WTC11 (cell line): ENCODE measurements around the gene LAD1. TPM values are rescaled to one million over a fixed set of nuclear protein-coding genes. Genes with fewer than 3 reads are reported as not detected.

Experiments used
- ATAC-seq: fragments of 200-7000 bp; cut with Tn5 transposase; 2 replicates; pipeline ENCODE4 v1.10.0; 2021; ENCODE audit warnings: mild to moderate bottlenecking, moderate library complexity
- CTCF ChIA-PET: fragments of 300-600 bp; sonication (Branson Sonifier 250); formaldehyde crosslinking; loops from one replicate; lab custom pipeline; 2021; ENCODE audit warnings: antibody characterized with exemption; lab: Charles Lee
- POLR2A ChIA-PET: fragments of 350-600 bp; sonication (Branson Sonifier 250); formaldehyde crosslinking; loops from one replicate; lab custom pipeline; 2021; ENCODE audit warnings: antibody characterized with exemption; lab: Charles Lee
- DNase-seq: peaks from one replicate; pipeline ENCODE4 v3.0.0; 2021; ENCODE audit warnings: low spot score
- H3K27ac Mint-ChIP-seq: 2 replicates; pipeline ENCODE4 v1.8.0; 2021; ENCODE audit warnings: mixed read lengths
- H3K27me3 Mint-ChIP-seq: 2 replicates; pipeline ENCODE4 v1.8.0; 2021; ENCODE audit warnings: low read depth, mild to moderate bottlenecking, moderate library complexity, mixed read lengths
- H3K36me3 Mint-ChIP-seq: 2 replicates; pipeline ENCODE4 v1.8.0; 2021; ENCODE audit warnings: mixed read lengths
- H3K4me1 Mint-ChIP-seq: 2 replicates; pipeline ENCODE4 v1.8.0; 2022; ENCODE audit warnings: mixed read lengths
- H3K4me3 Mint-ChIP-seq: 2 replicates; pipeline ENCODE4 v1.8.0; 2021; ENCODE audit warnings: mild to moderate bottlenecking, moderate library complexity, mixed read lengths
- H3K9me3 Mint-ChIP-seq: 2 replicates; pipeline ENCODE4 v1.8.0; 2021; ENCODE audit warnings: mixed read lengths
- ATF6 ChIP-seq: sonication (generic); formaldehyde crosslinking; IDR thresholded peaks from 2 replicates; pipeline ENCODE4 v1.8.1; 2023; ENCODE audit warnings: mild to moderate bottlenecking, missing genetic modification reagents
- CREB1 ChIP-seq: sonication (generic); formaldehyde crosslinking; IDR thresholded peaks from 2 replicates; pipeline ENCODE4 v1.8.0; 2023; ENCODE audit warnings: mild to moderate bottlenecking, missing genetic modification reagents
- FOXJ3 ChIP-seq: sonication (generic); formaldehyde crosslinking; IDR thresholded peaks from 2 replicates; pipeline ENCODE4 v1.9.0; 2021; ENCODE audit warnings: missing genetic modification reagents, mild to moderate bottlenecking, borderline replicate concordance
- HMGA2 ChIP-seq: fragments of 250-450 bp; sonication (Bioruptor Pico); IDR thresholded peaks from 2 replicates; pipeline ENCODE4 v1.4.0; 2021; ENCODE audit warnings: mild to moderate bottlenecking, moderate library complexity
- KAT7 ChIP-seq: sonication (generic); formaldehyde crosslinking; IDR thresholded peaks from 2 replicates; pipeline ENCODE4 v1.8.1; 2023; ENCODE audit warnings: missing genetic modification reagents, mild to moderate bottlenecking, borderline replicate concordance
- NR2C2 ChIP-seq: sonication (generic); formaldehyde crosslinking; IDR thresholded peaks from 2 replicates; pipeline ENCODE4 v1.8.0; 2022; ENCODE audit warnings: mild to moderate bottlenecking, missing genetic modification reagents
- OVOL2 ChIP-seq: fragments of 250-450 bp; sonication (Bioruptor Pico); IDR thresholded peaks from 2 replicates; pipeline ENCODE4 v1.9.0; 2021; ENCODE audit warnings: mild to moderate bottlenecking, borderline replicate concordance
- ZBTB43 ChIP-seq: sonication (generic); formaldehyde crosslinking; IDR thresholded peaks from 2 replicates; pipeline ENCODE4 v1.8.1; 2023; ENCODE audit warnings: mild to moderate bottlenecking, missing genetic modification reagents
- ZNF317 ChIP-seq: sonication (generic); formaldehyde crosslinking; IDR thresholded peaks from 2 replicates; pipeline ENCODE4 v1.8.1; 2023; ENCODE audit warnings: low read depth, mild to moderate bottlenecking, moderate library complexity, missing genetic modification reagents, borderline replicate concordance
- ZNF512 ChIP-seq: sonication (generic); formaldehyde crosslinking; IDR thresholded peaks from 2 replicates; pipeline ENCODE4 v1.8.1; 2022; ENCODE audit warnings: missing genetic modification reagents, borderline replicate concordance
- total RNA-seq: library from RNA; stranded (reverse); gene quantifications from 3 replicates; pipeline ENCODE4 v1.2.3, GENCODE V29; 2021
- TF ChIP-seq, protein P1 (sequence below): sonication (generic); formaldehyde crosslinking; IDR thresholded peaks from 2 replicates; pipeline ENCODE4 v1.8.0; 2023; ENCODE audit warnings: mild to moderate bottlenecking, missing genetic modification reagents
- TF ChIP-seq, protein P2 (sequence below): sonication (generic); formaldehyde crosslinking; IDR thresholded peaks from 2 replicates; pipeline ENCODE4 v1.8.1; 2022; ENCODE audit warnings: low read depth, missing genetic modification reagents, borderline replicate concordance
- TF ChIP-seq, protein P3 (sequence below): fragments of 200-600 bp; IDR thresholded peaks from 2 replicates; pipeline ENCODE4 v1.8.0; 2022; ENCODE audit warnings: antibody characterized with exemption
- TF ChIP-seq, protein P4 (sequence below): sonication (generic); formaldehyde crosslinking; IDR thresholded peaks from 2 replicates; pipeline ENCODE4 v1.8.0; 2023; ENCODE audit warnings: missing genetic modification reagents, mild to moderate bottlenecking, borderline replicate concordance

Gene LAD1
- total RNA-seq, 1 experiment from 2014 or later, result 14.9 TPM

DNA sequence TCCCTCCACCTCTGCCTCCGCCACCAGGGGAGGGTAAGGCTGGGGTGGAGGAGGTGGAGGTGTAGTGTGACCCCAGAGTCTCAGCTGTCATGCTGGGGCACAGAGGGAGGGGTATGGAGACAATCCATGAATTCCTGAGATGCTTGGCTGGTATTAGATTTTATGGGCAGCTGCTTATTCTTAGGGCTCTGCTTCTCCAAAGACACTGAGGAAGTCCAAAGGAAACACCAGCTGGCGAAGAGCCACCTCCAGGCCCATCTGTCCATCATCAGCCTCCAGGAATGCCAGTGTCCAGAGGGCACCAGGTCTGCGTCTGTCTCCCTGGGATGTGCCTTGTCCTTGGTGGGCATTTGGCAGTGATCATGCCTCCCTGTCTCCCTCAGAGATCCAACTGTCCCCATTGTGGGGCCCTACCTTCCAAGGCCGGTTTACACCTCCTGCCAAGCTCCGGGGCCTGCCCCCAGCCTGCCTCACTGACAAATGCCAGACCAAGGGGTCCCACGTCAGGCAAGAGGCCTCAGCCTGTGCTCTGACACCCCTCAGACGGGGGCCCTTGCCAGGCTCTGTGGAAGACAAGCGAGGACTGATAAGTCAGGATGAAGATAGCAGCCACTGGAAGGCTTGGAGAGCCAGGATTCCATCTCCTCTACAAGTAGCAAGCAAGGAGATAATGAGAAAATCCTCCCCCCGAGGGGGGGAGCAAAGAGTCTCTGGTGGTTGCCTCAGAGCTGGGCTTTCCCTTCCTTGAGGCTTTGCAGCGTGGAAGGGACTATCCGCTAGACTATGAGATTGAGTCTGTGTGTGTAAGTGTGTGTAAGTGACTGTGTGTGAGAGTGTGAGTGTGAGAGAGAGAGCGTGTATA is 20.9 kb upstream of the LAD1 start (continued):
- no peak for TF ChIP-seq ZBTB43 (CRISPR knock-in tag)
- no peak for TF ChIP-seq HMGA2 (CRISPR knock-in tag)
- TF ChIP-seq CREB1, result no peak
- TF ChIP-seq KAT7 (CRISPR knock-in tag), result no peak
- no peak for TF ChIP-seq ZNF317

DNA sequence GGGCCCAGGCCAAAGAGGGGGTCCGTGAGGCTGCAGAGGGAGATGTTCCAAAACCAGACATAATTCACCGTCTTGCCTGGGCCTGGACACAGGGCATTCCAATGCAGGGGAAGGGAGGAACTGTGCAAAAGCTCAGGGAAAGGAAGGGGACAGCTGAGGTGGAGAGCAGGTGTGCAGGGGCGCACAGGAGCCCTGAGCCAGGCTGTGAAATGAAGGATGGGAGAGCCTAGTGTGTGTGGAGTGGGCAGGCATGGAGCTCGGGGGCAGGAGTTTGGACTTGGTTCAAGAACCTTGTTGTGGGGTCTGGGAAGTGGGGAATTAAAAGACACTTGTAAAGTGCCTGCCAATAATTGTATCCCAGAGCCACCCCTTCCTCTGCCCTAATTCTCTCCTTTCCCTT is 20.1 kb upstream of the LAD1 start:
- ATAC-seq (no peak), DNase-seq (no peak)
- Mint-ChIP-seq H3K4me1 (peaks cover 9% of the 10 kb centered on the region), H3K36me3 (peaks cover 18% of the 10 kb centered on the region), H3K4me3 (no peak overlapping the region), H3K9me3 (peaks cover 23% of the 10 kb centered on the region), H3K27ac (no peak overlapping the region), H3K27me3 (peaks cover 20% of the 10 kb centered on the region)
- TF ChIP-seq FOXJ3 (CRISPR knock-in tag) (no peak), NR2C2 (no peak), KAT7 (CRISPR knock-in tag) (no peak)
- TF ChIP-seq, protein P1, sequence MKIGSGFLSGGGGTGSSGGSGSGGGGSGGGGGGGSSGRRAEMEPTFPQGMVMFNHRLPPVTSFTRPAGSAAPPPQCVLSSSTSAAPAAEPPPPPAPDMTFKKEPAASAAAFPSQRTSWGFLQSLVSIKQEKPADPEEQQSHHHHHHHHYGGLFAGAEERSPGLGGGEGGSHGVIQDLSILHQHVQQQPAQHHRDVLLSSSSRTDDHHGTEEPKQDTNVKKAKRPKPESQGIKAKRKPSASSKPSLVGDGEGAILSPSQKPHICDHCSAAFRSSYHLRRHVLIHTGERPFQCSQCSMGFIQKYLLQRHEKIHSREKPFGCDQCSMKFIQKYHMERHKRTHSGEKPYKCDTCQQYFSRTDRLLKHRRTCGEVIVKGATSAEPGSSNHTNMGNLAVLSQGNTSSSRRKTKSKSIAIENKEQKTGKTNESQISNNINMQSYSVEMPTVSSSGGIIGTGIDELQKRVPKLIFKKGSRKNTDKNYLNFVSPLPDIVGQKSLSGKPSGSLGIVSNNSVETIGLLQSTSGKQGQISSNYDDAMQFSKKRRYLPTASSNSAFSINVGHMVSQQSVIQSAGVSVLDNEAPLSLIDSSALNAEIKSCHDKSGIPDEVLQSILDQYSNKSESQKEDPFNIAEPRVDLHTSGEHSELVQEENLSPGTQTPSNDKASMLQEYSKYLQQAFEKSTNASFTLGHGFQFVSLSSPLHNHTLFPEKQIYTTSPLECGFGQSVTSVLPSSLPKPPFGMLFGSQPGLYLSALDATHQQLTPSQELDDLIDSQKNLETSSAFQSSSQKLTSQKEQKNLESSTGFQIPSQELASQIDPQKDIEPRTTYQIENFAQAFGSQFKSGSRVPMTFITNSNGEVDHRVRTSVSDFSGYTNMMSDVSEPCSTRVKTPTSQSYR, result no peak
- ChIA-PET POLR2A (no interaction called here), CTCF (interaction anchor here (1.1 to 2.7 kb wide), 3 partner anchors 10 to 29 kb away, joined by 3 to 10 read pairs (median 5); no protein-coding TSS in a partner anchor)

- peaks cover 18% of the 10 kb centered on the region for H3K36me3 Mint-ChIP-seq
- TF ChIP-seq ZNF512 (no peak), CREB1 (no peak), OVOL2 (CRISPR knock-in tag) (no peak), FOXJ3 (CRISPR knock-in tag) (no peak), ATF6 (CRISPR knock-in tag) (no peak), KAT7 (CRISPR knock-in tag) (no peak)
- TF ChIP-seq, protein P2, sequence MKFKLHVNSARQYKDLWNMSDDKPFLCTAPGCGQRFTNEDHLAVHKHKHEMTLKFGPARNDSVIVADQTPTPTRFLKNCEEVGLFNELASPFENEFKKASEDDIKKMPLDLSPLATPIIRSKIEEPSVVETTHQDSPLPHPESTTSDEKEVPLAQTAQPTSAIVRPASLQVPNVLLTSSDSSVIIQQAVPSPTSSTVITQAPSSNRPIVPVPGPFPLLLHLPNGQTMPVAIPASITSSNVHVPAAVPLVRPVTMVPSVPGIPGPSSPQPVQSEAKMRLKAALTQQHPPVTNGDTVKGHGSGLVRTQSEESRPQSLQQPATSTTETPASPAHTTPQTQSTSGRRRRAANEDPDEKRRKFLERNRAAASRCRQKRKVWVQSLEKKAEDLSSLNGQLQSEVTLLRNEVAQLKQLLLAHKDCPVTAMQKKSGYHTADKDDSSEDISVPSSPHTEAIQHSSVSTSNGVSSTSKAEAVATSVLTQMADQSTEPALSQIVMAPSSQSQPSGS, result no peak
- TF ChIP-seq, protein P3, sequence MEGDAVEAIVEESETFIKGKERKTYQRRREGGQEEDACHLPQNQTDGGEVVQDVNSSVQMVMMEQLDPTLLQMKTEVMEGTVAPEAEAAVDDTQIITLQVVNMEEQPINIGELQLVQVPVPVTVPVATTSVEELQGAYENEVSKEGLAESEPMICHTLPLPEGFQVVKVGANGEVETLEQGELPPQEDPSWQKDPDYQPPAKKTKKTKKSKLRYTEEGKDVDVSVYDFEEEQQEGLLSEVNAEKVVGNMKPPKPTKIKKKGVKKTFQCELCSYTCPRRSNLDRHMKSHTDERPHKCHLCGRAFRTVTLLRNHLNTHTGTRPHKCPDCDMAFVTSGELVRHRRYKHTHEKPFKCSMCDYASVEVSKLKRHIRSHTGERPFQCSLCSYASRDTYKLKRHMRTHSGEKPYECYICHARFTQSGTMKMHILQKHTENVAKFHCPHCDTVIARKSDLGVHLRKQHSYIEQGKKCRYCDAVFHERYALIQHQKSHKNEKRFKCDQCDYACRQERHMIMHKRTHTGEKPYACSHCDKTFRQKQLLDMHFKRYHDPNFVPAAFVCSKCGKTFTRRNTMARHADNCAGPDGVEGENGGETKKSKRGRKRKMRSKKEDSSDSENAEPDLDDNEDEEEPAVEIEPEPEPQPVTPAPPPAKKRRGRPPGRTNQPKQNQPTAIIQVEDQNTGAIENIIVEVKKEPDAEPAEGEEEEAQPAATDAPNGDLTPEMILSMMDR, result no peak
- TF ChIP-seq, protein P4, sequence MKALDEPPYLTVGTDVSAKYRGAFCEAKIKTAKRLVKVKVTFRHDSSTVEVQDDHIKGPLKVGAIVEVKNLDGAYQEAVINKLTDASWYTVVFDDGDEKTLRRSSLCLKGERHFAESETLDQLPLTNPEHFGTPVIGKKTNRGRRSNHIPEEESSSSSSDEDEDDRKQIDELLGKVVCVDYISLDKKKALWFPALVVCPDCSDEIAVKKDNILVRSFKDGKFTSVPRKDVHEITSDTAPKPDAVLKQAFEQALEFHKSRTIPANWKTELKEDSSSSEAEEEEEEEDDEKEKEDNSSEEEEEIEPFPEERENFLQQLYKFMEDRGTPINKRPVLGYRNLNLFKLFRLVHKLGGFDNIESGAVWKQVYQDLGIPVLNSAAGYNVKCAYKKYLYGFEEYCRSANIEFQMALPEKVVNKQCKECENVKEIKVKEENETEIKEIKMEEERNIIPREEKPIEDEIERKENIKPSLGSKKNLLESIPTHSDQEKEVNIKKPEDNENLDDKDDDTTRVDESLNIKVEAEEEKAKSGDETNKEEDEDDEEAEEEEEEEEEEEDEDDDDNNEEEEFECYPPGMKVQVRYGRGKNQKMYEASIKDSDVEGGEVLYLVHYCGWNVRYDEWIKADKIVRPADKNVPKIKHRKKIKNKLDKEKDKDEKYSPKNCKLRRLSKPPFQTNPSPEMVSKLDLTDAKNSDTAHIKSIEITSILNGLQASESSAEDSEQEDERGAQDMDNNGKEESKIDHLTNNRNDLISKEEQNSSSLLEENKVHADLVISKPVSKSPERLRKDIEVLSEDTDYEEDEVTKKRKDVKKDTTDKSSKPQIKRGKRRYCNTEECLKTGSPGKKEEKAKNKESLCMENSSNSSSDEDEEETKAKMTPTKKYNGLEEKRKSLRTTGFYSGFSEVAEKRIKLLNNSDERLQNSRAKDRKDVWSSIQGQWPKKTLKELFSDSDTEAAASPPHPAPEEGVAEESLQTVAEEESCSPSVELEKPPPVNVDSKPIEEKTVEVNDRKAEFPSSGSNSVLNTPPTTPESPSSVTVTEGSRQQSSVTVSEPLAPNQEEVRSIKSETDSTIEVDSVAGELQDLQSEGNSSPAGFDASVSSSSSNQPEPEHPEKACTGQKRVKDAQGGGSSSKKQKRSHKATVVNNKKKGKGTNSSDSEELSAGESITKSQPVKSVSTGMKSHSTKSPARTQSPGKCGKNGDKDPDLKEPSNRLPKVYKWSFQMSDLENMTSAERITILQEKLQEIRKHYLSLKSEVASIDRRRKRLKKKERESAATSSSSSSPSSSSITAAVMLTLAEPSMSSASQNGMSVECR (CRISPR knock-in tag), result no peak
Measured at GRCh38 chr1:201418461-201418860, 19.3 kb upstream of the LAD1 start.

More at GRCh38 chr1:201418461-201418860, 19.3 kb upstream of the LAD1 start:
- Mint-ChIP-seq H3K4me1 (peaks cover 9% of the 10 kb centered on the region), H3K9me3 (peaks cover 21% of the 10 kb centered on the region), H3K27ac (no peak overlapping the region), H3K27me3 (peaks cover 20% of the 10 kb centered on the region), H3K4me3 (no peak overlapping the region)
- ChIA-PET CTCF (interaction anchor here (0.6 to 2.7 kb wide), 9 partner anchors 10 to 332 kb away, joined by 3 to 13 read pairs (median 5); no protein-coding TSS in a partner anchor), POLR2A (interaction anchor here (0.6 kb wide), 2 partner anchors 36 to 77 kb away, joined by 3 to 5 read pairs; no protein-coding TSS in a partner anchor)
- DNase-seq (no peak), ATAC-seq (no peak)
